BJ (cell line): Measurements from ENCODE around the gene P2RX5. TPM values are rescaled to one million over a fixed set of nuclear protein-coding genes. Genes with fewer than 3 reads are reported as not detected.

Experiments used
- CTCF ChIA-PET: fragments of 350-600 bp; formaldehyde crosslinking; extraction: SDS; loops from one replicate; lab custom pipeline; 2021; ENCODE audit warnings: antibody characterized with exemption, inconsistent platforms; lab: Yijun Ruan, JAX
- POLR2A ChIA-PET: fragments of 300-600 bp; sonication (Branson Sonifier 250); formaldehyde crosslinking; extraction: SDS; loops from one replicate; lab custom pipeline; 2021; ENCODE audit warnings: antibody characterized with exemption; lab: Charles Lee
- DNase-seq: peaks from one replicate; pipeline ENCODE4 v3.0.0-alpha.2; 2011; ENCODE audit warnings: low read depth
- H3K27me3 ChIP-seq: 2 replicates; pipeline ENCODE4 v1.6.0; 2011; ENCODE audit warnings: low read length; ENCODE audit not compliant: control insufficient read depth, insufficient read depth
- H3K36me3 ChIP-seq: 2 replicates; pipeline ENCODE4 v1.5.1; 2011; ENCODE audit warnings: low read length; ENCODE audit not compliant: control insufficient read depth, insufficient read depth
- H3K4me3 ChIP-seq: 2 replicates; pipeline ENCODE4 v1.5.1; 2011; ENCODE audit warnings: low read depth, mild to moderate bottlenecking, control low read depth, low read length
- CTCF ChIP-seq: IDR thresholded peaks from 2 replicates; pipeline ENCODE4 v1.5.1; 2011; ENCODE audit warnings: low read depth, mild to moderate bottlenecking, control low read depth, inconsistent platforms, low read length, moderate library complexity; ENCODE audit not compliant: insufficient read depth
- polyA plus RNA-seq: library from polyadenylated mRNA; depleted of rRNA; stranded (reverse); fragments of >200 nt; gene quantifications from 2 replicates; pipeline ENCODE4 v1.2.3, GENCODE V29; 2011

P2RX5 gene
- polyA plus RNA-seq, 1 experiment: 6.5 TPM

DNA sequence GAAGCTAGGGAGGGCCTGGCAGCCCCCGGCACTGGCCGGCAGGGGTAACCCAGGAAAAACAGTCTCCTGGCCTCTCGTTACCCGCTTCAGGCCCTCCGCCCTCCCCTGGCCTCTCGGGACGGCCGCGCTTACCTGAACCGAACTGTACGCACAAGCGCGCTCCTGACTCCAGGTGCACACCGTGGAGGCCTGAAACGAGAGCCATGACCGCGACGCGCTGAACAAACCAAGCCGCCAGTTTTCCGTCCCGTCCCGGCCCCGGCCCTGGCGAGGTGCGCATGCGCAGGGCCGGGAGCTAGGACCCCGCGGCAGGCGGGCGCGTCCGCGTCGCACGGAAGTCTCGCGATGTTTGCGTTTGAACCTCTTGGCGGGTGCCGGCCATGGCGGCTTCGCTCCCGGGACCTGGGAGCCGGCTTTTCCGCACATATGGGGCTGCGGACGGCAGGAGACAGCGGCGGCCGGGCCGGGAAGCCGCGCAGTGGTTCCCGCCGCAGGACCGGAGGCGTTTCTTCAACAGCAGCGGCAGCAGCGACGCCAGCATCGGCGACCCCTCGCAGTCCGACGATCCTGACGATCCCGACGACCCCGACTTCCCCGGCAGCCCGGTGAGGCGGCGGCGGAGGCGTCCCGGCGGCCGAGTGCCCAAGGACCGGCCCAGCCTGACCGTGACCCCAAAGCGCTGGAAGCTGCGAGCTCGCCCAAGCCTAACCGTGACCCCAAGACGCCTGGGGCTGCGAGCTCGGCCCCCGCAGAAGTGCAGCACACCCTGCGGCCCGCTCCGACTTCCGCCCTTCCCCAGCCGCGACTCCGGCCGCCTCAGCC, 27.8 kb upstream of the P2RX5 start, which contains the start of gene HASPIN:
TSS of gene HASPIN (plus strand) at position 348 of the 822 bp plus-strand sequence. CDS start at position 381, 33 bp downstream.
- CTCF ChIA-PET: interaction anchor here (0.5 to 3.6 kb wide), 8 partner anchors 10 to 140 kb away, joined by 3 to 19 read pairs (median 5); partner anchors contain the start of gene NCBP3
- no peaks in the 10 kb centered on the region; the same call in 1 of the 2 replicates for H3K36me3 ChIP-seq
- H3K4me3 ChIP-seq: peak within 1 kb of the TSS; percentile 77
- peak; percentile 48 for TF ChIP-seq CTCF
- no peaks in the 10 kb centered on the region for H3K27me3 ChIP-seq
- no peak for DNase-seq
- POLR2A ChIA-PET: no interaction called here

GRCh38 chr17:3723188-3723555, 27.2 kb upstream of the P2RX5 start:
- Histone ChIP-seq H3K36me3 (peaks cover 1% of the 10 kb centered on the region), H3K4me3 (peak overlapping the region; percentile 77), H3K27me3 (no peaks in the 10 kb centered on the region)
- ChIA-PET POLR2A (no interaction called here), CTCF (interaction anchor here (0.6 to 3.6 kb wide), 8 partner anchors 10 to 140 kb away, joined by 3 to 19 read pairs (median 7); partner anchors contain the start of gene NCBP3)
- DNase-seq: no peak
- TF ChIP-seq CTCF: no peak

DNA sequence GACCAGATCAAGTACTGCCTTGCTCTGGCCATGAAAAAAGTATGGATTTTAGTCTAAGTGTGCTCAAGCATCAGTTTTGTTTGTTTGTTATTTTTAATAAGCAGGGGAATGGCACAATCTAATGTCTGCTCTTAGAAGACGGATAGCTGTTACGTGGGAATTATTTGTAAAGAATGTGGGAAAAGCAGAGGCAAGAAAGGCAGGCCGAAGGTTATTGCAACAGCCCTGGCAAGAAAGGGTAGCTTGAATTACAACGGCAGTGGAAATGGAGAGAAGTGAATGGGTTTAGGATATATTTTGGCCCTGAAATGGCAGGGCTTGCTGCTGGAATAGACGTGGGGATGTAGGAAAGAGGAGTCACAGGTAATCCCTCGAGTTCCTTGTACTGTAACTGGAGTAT, 26.8 kb upstream of the P2RX5 start:
- ChIA-PET CTCF (interaction anchor here (1.1 to 3.6 kb wide), 6 partner anchors 11 to 141 kb away, joined by 4 to 19 read pairs (median 8); partner anchors contain the start of gene NCBP3), POLR2A (no interaction called here)
- H3K27me3 ChIP-seq: no peaks in the 10 kb centered on the region
- no peak for TF ChIP-seq CTCF
- peak overlapping the region; percentile 77 for H3K4me3 ChIP-seq
- H3K36me3 ChIP-seq: peaks cover 2% of the 10 kb centered on the region
- no peak for DNase-seq

DNA sequence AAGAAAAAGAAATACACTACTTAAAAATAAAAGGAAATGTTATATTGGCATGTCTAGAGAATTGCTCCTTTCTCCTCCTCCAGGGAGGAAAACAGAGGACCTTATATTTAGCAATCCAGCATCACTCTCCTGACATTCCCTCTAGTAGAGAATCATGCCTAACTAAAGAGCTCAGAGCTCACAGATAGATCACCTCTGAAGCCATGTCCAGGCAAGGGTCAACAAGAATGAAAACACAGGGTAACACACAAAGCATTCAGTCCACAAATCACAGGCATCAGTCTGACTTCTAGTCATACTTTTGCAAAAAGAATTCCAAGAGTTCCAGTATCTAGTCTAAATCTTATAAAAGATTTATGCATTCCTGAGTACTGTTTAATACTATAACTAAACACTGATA, 23.3 kb upstream of the P2RX5 start:
- Histone ChIP-seq H3K4me3 (no peak overlapping the region), H3K36me3 (peaks cover 11% of the 10 kb centered on the region), H3K27me3 (no peaks in the 10 kb centered on the region)
- ChIA-PET POLR2A (no interaction called here), CTCF (interaction anchor here (0.7 to 1.0 kb wide), 2 partner anchors 14 to 15 kb away, joined by 4 to 5 read pairs; no protein-coding TSS in a partner anchor)
- TF ChIP-seq CTCF: no peak
- DNase-seq: no peak

GRCh38 chr17:3718201-3718600, 22.2 kb upstream of the P2RX5 start:
- H3K27me3 ChIP-seq: no peaks in the 10 kb centered on the region
- POLR2A ChIA-PET: no interaction called here
- CTCF ChIA-PET: no interaction called here
- no peak for DNase-seq
- no peak for TF ChIP-seq CTCF
- peaks cover 11% of the 10 kb centered on the region for H3K36me3 ChIP-seq
- H3K4me3 ChIP-seq: no peak overlapping the region
